HG02623 (cell line): Measurements from ENCODE around the gene PAX2.
"Not testable (repeated sequence)": the region's sequence is repeated elsewhere in the genome, so short reads cannot be mapped to it uniquely, and the experiment has no call there.

Source experiments
- ATAC-seq: cut with Tn5 transposase; IDR thresholded peaks from one replicate; pipeline ENCODE4 v1.9.1; 2021; ENCODE audit warnings: moderate library complexity; ENCODE audit not compliant: unreplicated experiment

The PAX2 gene

GRCh38 chr10:100744987-100745881, at the start of gene PAX2:
TSS of gene PAX2 (plus strand) at chr10:100745582. CDS start at chr10:100746261, 679 bp downstream.
- no peak for ATAC-seq

GRCh38 chr10:100696477-100696901, 48.9 kb upstream of the PAX2 start:
- no peak for ATAC-seq

GRCh38 chr10:100697070-100697469, 48.3 kb upstream of the PAX2 start:
- no peak for ATAC-seq

GRCh38 chr10:100697631-100698030, 47.8 kb upstream of the PAX2 start:
- no peak for ATAC-seq

GRCh38 chr10:100701704-100702103, 43.7 kb upstream of the PAX2 start:
- ATAC-seq: not testable (repeated sequence)

GRCh38 chr10:100705139-100705538, 40.2 kb upstream of the PAX2 start:
- ATAC-seq: no peak

GRCh38 chr10:100707261-100707848, 38.0 kb upstream of the PAX2 start:
- ATAC-seq: no peak

GRCh38 chr10:100709146-100710082, 36.0 kb upstream of the PAX2 start:
- no peak for ATAC-seq

- ATAC-seq: no peak
These were observed 35.1 kb upstream of the PAX2 start for GRCh38 chr10:100710151-100710871.

GRCh38 chr10:100713049-100713858, 32.1 kb upstream of the PAX2 start:
- no peak for ATAC-seq

GRCh38 chr10:100713859-100714565, 31.4 kb upstream of the PAX2 start:
- no peak for ATAC-seq

GRCh38 chr10:100714566-100714950, 30.8 kb upstream of the PAX2 start:
- ATAC-seq: no peak

- ATAC-seq: no peak
These were observed 30.3 kb upstream of the PAX2 start for GRCh38 chr10:100715101-100715444.

GRCh38 chr10:100715445-100716385, 29.7 kb upstream of the PAX2 start:
- no peak for ATAC-seq

- no peak for ATAC-seq
These were observed 28.2 kb upstream of the PAX2 start for GRCh38 chr10:100717166-100717565.

GRCh38 chr10:100718197-100718742, 27.1 kb upstream of the PAX2 start:
- ATAC-seq: no peak

GRCh38 chr10:100723180-100723579, 22.2 kb upstream of the PAX2 start:
- no peak for ATAC-seq
